Measurements from ENCODE around the gene CXorf58. TPM values are rescaled to one million over a fixed set of nuclear protein-coding genes. Genes with fewer than 3 reads are reported as not detected.

Gene CXorf58
- total RNA-seq, 2 donors from 2014 or later, result not detected

DNA sequence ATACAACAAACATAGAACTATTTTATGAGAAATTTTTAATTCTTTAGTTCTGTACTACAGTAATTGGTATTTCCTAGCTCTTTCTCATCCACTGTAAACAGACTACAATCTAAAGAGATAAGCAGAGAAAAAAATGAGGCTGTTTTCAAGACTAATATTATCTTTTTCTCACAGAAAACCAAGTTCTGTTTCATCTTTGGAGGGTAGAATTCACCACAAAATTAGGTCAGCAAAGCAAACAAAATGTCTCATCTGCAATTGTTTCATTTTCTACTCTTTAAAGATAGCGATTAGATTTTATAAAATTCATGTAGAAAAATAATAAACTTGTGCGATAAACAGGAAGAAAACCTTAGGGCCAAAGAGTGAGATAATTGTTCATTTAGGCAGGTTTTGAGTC is 10.8 kb upstream of the CXorf58 start:
- DNase-seq (ENCODE audit: low spot score) (no peak), ATAC-seq (ENCODE audit: insufficient number of reproducible peaks, low FRiP score, low read depth) (no peak)
- Histone ChIP-seq H3K27ac (no peak overlapping the region), H3K4me1 (ENCODE audit: control insufficient read depth in 1 of 2, low read depth in 2 of 2) (peaks cover 0 to 29% of the 10 kb centered on the region in 2 donors), H3K4me3 (no peak overlapping the region), H3K36me3 (no peaks in the 10 kb centered on the region), H3K27me3 (replicated peaks; ENCODE audit: insufficient read depth) (no peaks in the 10 kb centered on the region), H3K9me3 (no peaks in the 10 kb centered on the region)
- TF ChIP-seq, protein P1, sequence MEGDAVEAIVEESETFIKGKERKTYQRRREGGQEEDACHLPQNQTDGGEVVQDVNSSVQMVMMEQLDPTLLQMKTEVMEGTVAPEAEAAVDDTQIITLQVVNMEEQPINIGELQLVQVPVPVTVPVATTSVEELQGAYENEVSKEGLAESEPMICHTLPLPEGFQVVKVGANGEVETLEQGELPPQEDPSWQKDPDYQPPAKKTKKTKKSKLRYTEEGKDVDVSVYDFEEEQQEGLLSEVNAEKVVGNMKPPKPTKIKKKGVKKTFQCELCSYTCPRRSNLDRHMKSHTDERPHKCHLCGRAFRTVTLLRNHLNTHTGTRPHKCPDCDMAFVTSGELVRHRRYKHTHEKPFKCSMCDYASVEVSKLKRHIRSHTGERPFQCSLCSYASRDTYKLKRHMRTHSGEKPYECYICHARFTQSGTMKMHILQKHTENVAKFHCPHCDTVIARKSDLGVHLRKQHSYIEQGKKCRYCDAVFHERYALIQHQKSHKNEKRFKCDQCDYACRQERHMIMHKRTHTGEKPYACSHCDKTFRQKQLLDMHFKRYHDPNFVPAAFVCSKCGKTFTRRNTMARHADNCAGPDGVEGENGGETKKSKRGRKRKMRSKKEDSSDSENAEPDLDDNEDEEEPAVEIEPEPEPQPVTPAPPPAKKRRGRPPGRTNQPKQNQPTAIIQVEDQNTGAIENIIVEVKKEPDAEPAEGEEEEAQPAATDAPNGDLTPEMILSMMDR (IDR thresholded peaks at IDR 0.05), result no peak

- Histone ChIP-seq H3K4me1 (ENCODE audit: control insufficient read depth in 1 of 2, low read depth in 2 of 2) (peaks cover 0 to 29% of the 10 kb centered on the region in 2 donors), H3K27me3 (replicated peaks; ENCODE audit: insufficient read depth) (no peaks in the 10 kb centered on the region), H3K27ac (peak overlapping the region; percentile 11 to 35), H3K9me3 (no peaks in the 10 kb centered on the region), H3K36me3 (no peaks in the 10 kb centered on the region), H3K4me3 (no peak overlapping the region)
- TF ChIP-seq, protein P1 (IDR thresholded peaks at IDR 0.05), result no peak
- DNase-seq (ENCODE audit: low spot score) (no peak), ATAC-seq (ENCODE audit: insufficient number of reproducible peaks, low FRiP score, low read depth) (no peak)
Observed at GRCh38 chrX:23898412-23898959, 9.3 kb upstream of the CXorf58 start.

DNA sequence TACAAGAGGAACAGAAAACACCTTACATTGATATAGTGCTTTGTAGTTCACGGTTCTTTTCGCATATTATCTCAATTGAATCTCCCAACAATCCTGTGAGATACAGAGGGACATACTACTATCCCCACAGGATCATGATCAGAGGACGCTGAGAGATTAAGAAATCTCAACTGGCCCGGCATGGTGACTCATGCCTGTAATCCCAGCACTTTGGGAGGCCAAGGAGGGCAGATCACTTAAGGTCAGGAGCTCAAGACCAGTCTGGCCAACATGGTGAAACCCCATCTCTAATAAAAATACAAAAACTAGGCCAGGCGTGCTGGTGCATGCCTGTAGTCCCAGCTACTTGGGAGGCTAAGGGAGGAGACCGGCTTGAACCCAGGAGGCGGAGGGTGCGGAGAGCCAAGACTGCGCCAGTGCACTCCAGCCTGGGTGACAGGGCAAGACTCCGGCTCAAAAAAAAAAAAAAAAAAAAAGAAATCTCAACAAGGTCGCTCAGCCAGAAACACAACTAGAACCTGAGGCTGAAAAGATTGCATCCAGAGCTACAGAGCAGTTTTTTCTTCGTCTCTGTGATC is 7.5 kb upstream of the CXorf58 start:
- Histone ChIP-seq H3K4me3 (no peak overlapping the region), H3K4me1 (ENCODE audit: control insufficient read depth in 1 of 2, low read depth in 2 of 2) (peaks cover 0 to 29% of the 10 kb centered on the region in 2 donors), H3K27me3 (replicated peaks; ENCODE audit: insufficient read depth) (no peaks in the 10 kb centered on the region), H3K36me3 (no peaks in the 10 kb centered on the region), H3K27ac (peak overlapping the region in 1 of 2 donors; percentile 30), H3K9me3 (no peaks in the 10 kb centered on the region)
- TF ChIP-seq, protein P1 (IDR thresholded peaks at IDR 0.05), result no peak
- ATAC-seq (ENCODE audit: insufficient number of reproducible peaks, low FRiP score, low read depth) (no peak), DNase-seq (ENCODE audit: low spot score) (no peak)

- no peaks in the 10 kb centered on the region for H3K36me3 ChIP-seq
Observed at GRCh38 chrX:23901060-23901459, 6.7 kb upstream of the CXorf58 start.

DNA sequence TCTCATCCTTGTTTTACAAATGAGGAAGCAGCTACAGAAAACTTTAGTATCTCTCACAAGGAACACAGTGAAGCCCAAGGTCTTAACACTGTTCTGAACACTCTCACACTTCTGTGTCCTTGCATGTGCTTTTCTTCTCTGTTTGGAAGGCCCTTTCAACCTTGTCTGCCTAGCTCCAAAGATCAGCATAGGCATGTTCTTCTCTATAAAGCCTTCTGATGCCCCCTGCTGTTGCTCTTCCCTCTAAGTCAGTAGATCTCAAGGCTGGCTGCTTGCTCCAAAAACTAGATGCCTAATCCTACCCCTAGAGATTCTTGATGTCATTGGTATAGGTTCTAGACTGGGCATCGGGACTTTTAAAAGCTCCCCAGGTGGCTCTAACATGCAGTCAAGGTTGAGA is 6.0 kb upstream of the CXorf58 start:
- H3K9me3 ChIP-seq, result no peaks in the 10 kb centered on the region
- peak overlapping the region; percentile 61 for H3K4me3 ChIP-seq
- peaks cover 0 to 36% of the 10 kb centered on the region in 2 donors for H3K4me1 ChIP-seq (ENCODE audit: control insufficient read depth in 1 of 2, low read depth in 2 of 2)
- ATAC-seq (ENCODE audit: insufficient number of reproducible peaks, low FRiP score, low read depth) (peak; percentile 79), DNase-seq (ENCODE audit: low spot score) (peak; percentile 19)
- TF ChIP-seq, protein P1 (IDR thresholded peaks at IDR 0.05), result no peak
- peak overlapping the region; percentile 38 to 66 for H3K27ac ChIP-seq
- no peaks in the 10 kb centered on the region for H3K27me3 ChIP-seq (replicated peaks; ENCODE audit: insufficient read depth)
- no peaks in the 10 kb centered on the region for H3K36me3 ChIP-seq

More at GRCh38 chrX:23901060-23901459, 6.7 kb upstream of the CXorf58 start:
- DNase-seq (ENCODE audit: low spot score), result no peak
- Histone ChIP-seq H3K9me3 (no peaks in the 10 kb centered on the region), H3K4me1 (ENCODE audit: control insufficient read depth in 1 of 2, low read depth in 2 of 2) (peaks cover 0 to 29% of the 10 kb centered on the region in 2 donors), H3K4me3 (no peak overlapping the region), H3K27ac (peak overlapping the region; percentile 34 to 66), H3K27me3 (replicated peaks; ENCODE audit: insufficient read depth) (no peaks in the 10 kb centered on the region)
- TF ChIP-seq, protein P1 (IDR thresholded peaks at IDR 0.05), result no peak
- ATAC-seq (ENCODE audit: insufficient number of reproducible peaks, low FRiP score, low read depth), result peak; percentile 40
